ENCODE results near the gene KIAA0825.

Gene KIAA0825

GRCh38 chr5:94433397-94434163, 184.8 kb downstream of the KIAA0825 start:
- no peak for DNase-seq

GRCh38 chr5:94432499-94432898, 185.9 kb downstream of the KIAA0825 start:
- no peak for DNase-seq

- DNase-seq, result no peak
These were observed 186.7 kb downstream of the KIAA0825 start for GRCh38 chr5:94431696-94432095.

GRCh38 chr5:94429566-94429965, 188.8 kb downstream of the KIAA0825 start:
- no peak for DNase-seq

- no peak for DNase-seq
These were observed 193.0 kb downstream of the KIAA0825 start for GRCh38 chr5:94425396-94425795.

- no peak for DNase-seq
These were observed 195.0 kb downstream of the KIAA0825 start for GRCh38 chr5:94423411-94423810.

- no peak for DNase-seq
These were observed 195.6 kb downstream of the KIAA0825 start for GRCh38 chr5:94422812-94423211.

- no peak for DNase-seq
These were observed 197.5 kb downstream of the KIAA0825 start for GRCh38 chr5:94420885-94421284.

- no peak for DNase-seq
These were observed 202.6 kb downstream of the KIAA0825 start for GRCh38 chr5:94415798-94416197.

GRCh38 chr5:94409440-94409839, 209.0 kb downstream of the KIAA0825 start:
- DNase-seq, result no peak

GRCh38 chr5:94407023-94407422, 211.4 kb downstream of the KIAA0825 start:
- no peak for DNase-seq

GRCh38 chr5:94403483-94403882, 214.9 kb downstream of the KIAA0825 start:
- no peak for DNase-seq

GRCh38 chr5:94402096-94402495, 216.3 kb downstream of the KIAA0825 start:
- DNase-seq, result no peak

- DNase-seq, result no peak
These were observed 220.9 kb downstream of the KIAA0825 start for GRCh38 chr5:94397508-94397907.

GRCh38 chr5:94396687-94397086, 221.7 kb downstream of the KIAA0825 start:
- no peak for DNase-seq

- DNase-seq, result no peak
These were observed 222.9 kb downstream of the KIAA0825 start for GRCh38 chr5:94395468-94395867.

GRCh38 chr5:94391996-94392395, 226.4 kb downstream of the KIAA0825 start:
- no peak for DNase-seq

GRCh38 chr5:94389515-94389899, 228.9 kb downstream of the KIAA0825 start:
- no peak for DNase-seq

GRCh38 chr5:94388773-94389514, 229.5 kb downstream of the KIAA0825 start:
- no peak for DNase-seq

GRCh38 chr5:94385767-94386166, 232.6 kb downstream of the KIAA0825 start:
- DNase-seq, result no peak

GRCh38 chr5:94378062-94378461, 240.3 kb downstream of the KIAA0825 start:
- DNase-seq, result no peak

- DNase-seq, result no peak
These were observed 241.6 kb downstream of the KIAA0825 start for GRCh38 chr5:94376672-94377345.

- no peak for DNase-seq
These were observed 242.6 kb downstream of the KIAA0825 start for GRCh38 chr5:94375801-94376200.

- no peak for DNase-seq
These were observed 244.1 kb downstream of the KIAA0825 start for GRCh38 chr5:94374336-94374735.

All from stimulated activated CD4-positive, alpha-beta T cell treated with anti-CD3 and anti-CD28 coated beads, Interleukin-12 subunit alpha, Interleukin-12 subunit beta, amount 100 ng/mL, for 4 hours (primary cell).